ENCODE data around the gene ZNF512B. TPM values are rescaled to one million over a fixed set of nuclear protein-coding genes. Genes with fewer than 3 reads are reported as not detected.

Gene ZNF512B
- total and polyA plus RNA-seq, 2 experiments from 2014 or later, result 6.1 to 28.8 TPM

DNA sequence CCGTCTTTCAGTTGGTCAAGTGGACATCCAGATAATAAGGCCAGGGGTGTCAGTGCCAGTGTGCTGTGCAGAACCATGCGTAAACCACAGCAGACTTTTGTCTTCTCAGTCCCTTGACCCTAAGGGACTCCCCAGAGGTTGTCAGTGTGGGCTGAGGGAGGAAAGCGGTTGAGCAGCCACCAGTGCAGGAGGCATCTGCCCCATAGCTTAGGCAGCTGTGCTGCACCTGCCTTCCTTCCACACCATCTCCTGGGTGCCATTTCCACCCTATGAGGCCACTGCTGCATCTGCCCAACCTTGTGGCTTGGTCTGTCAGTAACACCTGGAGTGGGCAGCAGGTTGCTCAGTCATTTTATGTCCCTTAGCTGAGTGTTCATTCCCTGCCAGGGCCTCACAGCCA lies 37.2 kb upstream of the ZNF512B start:
- no peak overlapping the region for H2AFZ ChIP-seq
- no peak overlapping the region for H3K4me3 ChIP-seq
- no peak overlapping the region for H3K27ac ChIP-seq (ENCODE audit: low read depth)
- no peak overlapping the region for H3K27ac Mint-ChIP-seq
- DNase-seq (ENCODE audit: low spot score) (no peak), ATAC-seq (no peak)
- no peak overlapping the region for H3K4me2 ChIP-seq
- peaks cover 34% of the 10 kb centered on the region; the same call in 1 of the 2 replicates for H3K36me3 ChIP-seq (ENCODE audit: insufficient read depth)
- H3F3A ChIP-seq (replicated peaks; ENCODE audit: low read depth), result 0 out of 2 replicates have a peak, but pooled peaks cover 8% of the 10 kb centered on the region
- H3K4me1 ChIP-seq (ENCODE audit: insufficient read depth), result no peaks in the 10 kb centered on the region
- H3K9me3 Mint-ChIP-seq, result no peaks in the 10 kb centered on the region
- H3K27me3 ChIP-seq (ENCODE audit: insufficient read depth), result no peaks in the 10 kb centered on the region
- no peak overlapping the region for H3K4me3 Mint-ChIP-seq
- H3K27me3 Mint-ChIP-seq (ENCODE audit: insufficient read depth, low read depth, poor library complexity), result no peaks in the 10 kb centered on the region
- peaks cover 7% of the 10 kb centered on the region for H4K20me1 ChIP-seq (replicated peaks; ENCODE audit: insufficient read depth)
- TF ChIP-seq JUNB (IDR thresholded peaks at IDR 0.05; ENCODE audit: unreplicated experiment) (no peak), ZNF331 (CRISPR knock-in tag; IDR thresholded peaks at IDR 0.05; ENCODE audit: low read depth) (no peak), EZH2phosphoT487 (IDR thresholded peaks at IDR 0.05; ENCODE audit: unreplicated experiment) (no peak), EZH2 (IDR thresholded peaks at IDR 0.05; ENCODE audit: low read depth, unreplicated experiment) (no peak), REST (IDR thresholded peaks at IDR 0.05; ENCODE audit: unreplicated experiment) (no peak), POLR2AphosphoS5 (IDR thresholded peaks at IDR 0.05; ENCODE audit: low read depth) (no peak), CREB1 (CRISPR knock-in tag; IDR thresholded peaks at IDR 0.05; ENCODE audit: low read depth) (no peak), NANOG (IDR thresholded peaks at IDR 0.05; ENCODE audit: borderline replicate concordance) (no peak), STAT1 (IDR thresholded peaks at IDR 0.05; ENCODE audit: unreplicated experiment) (no peak), ZNF114 (CRISPR knock-in tag; IDR thresholded peaks at IDR 0.05) (no peak), ETS1 (IDR thresholded peaks at IDR 0.05) (no peak), CTCF (conservative IDR thresholded peaks at IDR 0.05; ENCODE audit: low read depth in 2 of 2) (no peak)
- TF ChIP-seq, protein P1, sequence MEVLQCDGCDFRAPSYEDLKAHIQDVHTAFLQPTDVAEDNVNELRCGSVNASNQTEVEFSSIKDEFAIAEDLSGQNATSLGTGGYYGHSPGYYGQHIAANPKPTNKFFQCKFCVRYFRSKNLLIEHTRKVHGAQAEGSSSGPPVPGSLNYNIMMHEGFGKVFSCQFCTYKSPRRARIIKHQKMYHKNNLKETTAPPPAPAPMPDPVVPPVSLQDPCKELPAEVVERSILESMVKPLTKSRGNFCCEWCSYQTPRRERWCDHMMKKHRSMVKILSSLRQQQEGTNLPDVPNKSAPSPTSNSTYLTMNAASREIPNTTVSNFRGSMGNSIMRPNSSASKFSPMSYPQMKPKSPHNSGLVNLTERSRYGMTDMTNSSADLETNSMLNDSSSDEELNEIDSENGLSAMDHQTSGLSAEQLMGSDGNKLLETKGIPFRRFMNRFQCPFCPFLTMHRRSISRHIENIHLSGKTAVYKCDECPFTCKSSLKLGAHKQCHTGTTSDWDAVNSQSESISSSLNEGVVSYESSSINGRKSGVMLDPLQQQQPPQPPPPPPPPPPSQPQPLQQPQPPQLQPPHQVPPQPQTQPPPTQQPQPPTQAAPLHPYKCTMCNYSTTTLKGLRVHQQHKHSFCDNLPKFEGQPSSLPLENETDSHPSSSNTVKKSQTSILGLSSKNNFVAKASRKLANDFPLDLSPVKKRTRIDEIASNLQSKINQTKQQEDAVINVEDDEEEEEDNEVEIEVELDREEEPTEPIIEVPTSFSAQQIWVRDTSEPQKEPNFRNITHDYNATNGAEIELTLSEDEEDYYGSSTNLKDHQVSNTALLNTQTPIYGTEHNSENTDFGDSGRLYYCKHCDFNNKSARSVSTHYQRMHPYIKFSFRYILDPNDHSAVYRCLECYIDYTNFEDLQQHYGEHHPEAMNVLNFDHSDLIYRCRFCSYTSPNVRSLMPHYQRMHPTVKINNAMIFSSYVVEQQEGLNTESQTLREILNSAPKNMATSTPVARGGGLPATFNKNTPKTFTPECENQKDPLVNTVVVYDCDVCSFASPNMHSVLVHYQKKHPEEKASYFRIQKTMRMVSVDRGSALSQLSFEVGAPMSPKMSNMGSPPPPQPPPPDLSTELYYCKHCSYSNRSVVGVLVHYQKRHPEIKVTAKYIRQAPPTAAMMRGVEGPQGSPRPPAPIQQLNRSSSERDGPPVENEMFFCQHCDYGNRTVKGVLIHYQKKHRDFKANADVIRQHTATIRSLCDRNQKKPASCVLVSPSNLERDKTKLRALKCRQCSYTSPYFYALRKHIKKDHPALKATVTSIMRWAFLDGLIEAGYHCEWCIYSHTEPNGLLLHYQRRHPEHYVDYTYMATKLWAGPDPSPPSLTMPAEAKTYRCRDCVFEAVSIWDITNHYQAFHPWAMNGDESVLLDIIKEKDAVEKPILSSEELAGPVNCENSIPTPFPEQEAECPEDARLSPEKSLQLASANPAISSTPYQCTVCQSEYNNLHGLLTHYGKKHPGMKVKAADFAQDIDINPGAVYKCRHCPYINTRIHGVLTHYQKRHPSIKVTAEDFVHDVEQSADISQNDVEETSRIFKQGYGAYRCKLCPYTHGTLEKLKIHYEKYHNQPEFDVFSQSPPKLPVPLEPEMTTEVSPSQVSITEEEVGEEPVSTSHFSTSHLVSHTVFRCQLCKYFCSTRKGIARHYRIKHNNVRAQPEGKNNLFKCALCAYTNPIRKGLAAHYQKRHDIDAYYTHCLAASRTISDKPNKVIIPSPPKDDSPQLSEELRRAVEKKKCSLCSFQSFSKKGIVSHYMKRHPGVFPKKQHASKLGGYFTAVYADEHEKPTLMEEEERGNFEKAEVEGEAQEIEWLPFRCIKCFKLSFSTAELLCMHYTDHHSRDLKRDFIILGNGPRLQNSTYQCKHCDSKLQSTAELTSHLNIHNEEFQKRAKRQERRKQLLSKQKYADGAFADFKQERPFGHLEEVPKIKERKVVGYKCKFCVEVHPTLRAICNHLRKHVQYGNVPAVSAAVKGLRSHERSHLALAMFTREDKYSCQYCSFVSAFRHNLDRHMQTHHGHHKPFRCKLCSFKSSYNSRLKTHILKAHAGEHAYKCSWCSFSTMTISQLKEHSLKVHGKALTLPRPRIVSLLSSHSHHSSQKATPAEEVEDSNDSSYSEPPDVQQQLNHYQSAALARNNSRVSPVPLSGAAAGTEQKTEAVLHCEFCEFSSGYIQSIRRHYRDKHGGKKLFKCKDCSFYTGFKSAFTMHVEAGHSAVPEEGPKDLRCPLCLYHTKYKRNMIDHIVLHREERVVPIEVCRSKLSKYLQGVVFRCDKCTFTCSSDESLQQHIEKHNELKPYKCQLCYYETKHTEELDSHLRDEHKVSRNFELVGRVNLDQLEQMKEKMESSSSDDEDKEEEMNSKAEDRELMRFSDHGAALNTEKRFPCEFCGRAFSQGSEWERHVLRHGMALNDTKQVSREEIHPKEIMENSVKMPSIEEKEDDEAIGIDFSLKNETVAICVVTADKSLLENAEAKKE (CRISPR knock-in tag; IDR thresholded peaks at IDR 0.05), result no peak
- H3K36me3 Mint-ChIP-seq (ENCODE audit: low read depth), result peaks cover 73% of the 10 kb centered on the region
- peaks cover 15% of the 10 kb centered on the region for H3K79me2 ChIP-seq (replicated peaks; ENCODE audit: insufficient read depth)
- H3K9me2 ChIP-seq (ENCODE audit: insufficient read depth), result no peaks in the 10 kb centered on the region
- no peaks in the 10 kb centered on the region for H3K4me1 Mint-ChIP-seq
